Ishikawa (cell line): ENCODE measurements around the gene RASD1.

ENCODE experiments used
- CEBPB ChIP-seq: IDR thresholded peaks from 2 replicates; pipeline ENCODE4 v1.6.1; 2012
- CREB1 ChIP-seq: IDR thresholded peaks from 2 replicates; pipeline ENCODE4 v1.6.1; 2012; ENCODE audit warnings: low read depth
- EGR1 ChIP-seq: IDR thresholded peaks from 2 replicates; pipeline ENCODE4 v1.6.1; 2012
- EP300 ChIP-seq: IDR thresholded peaks from 2 replicates; pipeline ENCODE4 v1.6.1; 2012; ENCODE audit warnings: borderline replicate concordance
- FOXM1 ChIP-seq: IDR thresholded peaks from 2 replicates; pipeline ENCODE4 v1.6.1; 2012; ENCODE audit warnings: low read depth, borderline replicate concordance
- MAX ChIP-seq: IDR thresholded peaks from 2 replicates; pipeline ENCODE4 v1.6.1; 2012
- NFIC ChIP-seq: IDR thresholded peaks from 2 replicates; pipeline ENCODE4 v1.6.1; 2012
- RAD21 ChIP-seq: IDR thresholded peaks from 2 replicates; pipeline ENCODE4 v1.6.1; 2012; ENCODE audit warnings: low read depth
- REST ChIP-seq: IDR thresholded peaks from 2 replicates; pipeline ENCODE4 v1.6.1; 2012; ENCODE audit warnings: low read depth, mild to moderate bottlenecking
- TAF1 ChIP-seq: IDR thresholded peaks from 2 replicates; pipeline ENCODE4 v1.6.1; 2012; ENCODE audit warnings: low read depth, mild to moderate bottlenecking
- TCF12 ChIP-seq: IDR thresholded peaks from 2 replicates; pipeline ENCODE4 v1.6.1; 2012; ENCODE audit warnings: low read depth
- TEAD4 ChIP-seq: IDR thresholded peaks from 2 replicates; pipeline ENCODE4 v1.6.1; 2012
- USF1 ChIP-seq: IDR thresholded peaks from 2 replicates; pipeline ENCODE4 v1.6.1; 2012
- YY1 ChIP-seq: IDR thresholded peaks from 2 replicates; pipeline ENCODE4 v1.6.1; 2012; ENCODE audit warnings: low read depth
- ZBTB7A ChIP-seq: IDR thresholded peaks from 2 replicates; pipeline ENCODE4 v1.6.1; 2012; ENCODE audit warnings: low read depth

The RASD1 gene

DNA sequence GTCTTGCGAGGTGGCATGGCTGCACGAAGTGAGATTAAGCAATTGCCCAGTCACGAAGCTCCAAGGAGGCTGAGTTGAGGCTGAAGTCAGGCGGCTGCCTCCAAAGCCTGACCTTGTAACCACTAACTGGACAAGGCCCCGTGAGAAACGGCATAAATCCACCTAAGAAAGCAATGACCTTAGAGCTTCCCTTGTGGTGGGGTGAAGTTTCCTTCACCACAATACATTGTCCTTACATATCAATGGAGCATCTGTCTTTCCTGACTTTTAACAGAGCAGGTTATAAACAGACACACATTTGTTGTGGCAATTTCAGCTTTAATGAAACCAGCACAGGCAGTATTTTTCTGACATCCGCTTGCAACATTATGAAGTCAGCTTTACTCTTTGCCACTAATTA is 21.9 kb downstream of the RASD1 start:
- no peak for TF ChIP-seq ZBTB7A
- TF ChIP-seq TAF1, result no peak
- no peak for TF ChIP-seq CREB1
- no peak for TF ChIP-seq USF1
- TF ChIP-seq TEAD4, result no peak
- TF ChIP-seq YY1, result no peak
- no peak for TF ChIP-seq EP300
- no peak for TF ChIP-seq NFIC
- no peak for TF ChIP-seq EGR1
- no peak for TF ChIP-seq REST
- no peak for TF ChIP-seq CEBPB
- no peak for TF ChIP-seq MAX
- TF ChIP-seq RAD21, result no peak
- no peak for TF ChIP-seq TCF12
- TF ChIP-seq FOXM1, result no peak

- TF ChIP-seq TCF12 (no peak), FOXM1 (no peak), TEAD4 (no peak), NFIC (no peak), USF1 (no peak), EGR1 (no peak), RAD21 (no peak), ZBTB7A (no peak), CEBPB (no peak), CREB1 (no peak), MAX (no peak)
These were observed 23.8 kb downstream of the RASD1 start for GRCh38 chr17:17472333-17472920.

GRCh38 chr17:17469996-17470395 is 26.2 kb downstream of the RASD1 start:
- TF ChIP-seq RAD21 (no peak), USF1 (no peak), ZBTB7A (no peak), YY1 (no peak), TCF12 (no peak), CEBPB (no peak), CREB1 (no peak), EGR1 (no peak), FOXM1 (no peak), EP300 (no peak), NFIC (no peak), TAF1 (no peak), MAX (no peak), TEAD4 (no peak), REST (no peak)

DNA sequence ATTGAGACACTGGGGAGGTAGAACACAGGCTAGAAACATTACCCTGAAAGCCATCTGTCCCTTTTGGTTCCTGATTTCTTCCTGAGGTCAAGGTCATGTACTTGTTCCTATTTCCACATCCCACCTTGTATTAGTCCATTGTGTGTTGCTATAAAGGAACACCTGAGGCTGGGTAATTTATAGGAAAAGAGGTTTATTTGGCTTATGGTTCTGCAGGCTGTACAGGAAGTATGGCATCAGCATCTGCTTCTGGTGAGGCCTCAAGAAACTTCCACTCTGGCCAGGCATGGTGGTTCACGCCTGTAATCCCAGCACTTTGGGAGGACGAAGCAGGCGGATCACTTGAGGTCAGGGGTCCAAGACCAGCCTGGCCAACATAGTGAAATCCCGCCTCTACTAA is 26.8 kb downstream of the RASD1 start:
- TF ChIP-seq REST (no peak), ZBTB7A (no peak), NFIC (no peak), RAD21 (no peak), CEBPB (no peak), USF1 (no peak), FOXM1 (no peak), TEAD4 (no peak)
